ENCODE data around the gene PTPRK.

GRCh38 chr6:128519132-128519930 lies 1.1 kb downstream of the PTPRK start:
- TF ChIP-seq CTCF (IDR thresholded peaks at IDR 0.05), result peak in 3 of 4 experiments; percentile 15 to 37 (median 17)
- TF ChIP-seq POLR2A (IDR thresholded peaks at IDR 0.05), result peak in 1 of 2 donors; percentile 11
